Stimulated activated CD4-positive, alpha-beta T cell treated with anti-CD3 and anti-CD28 coated beads, TNF-alpha, amount 100 ng/mL, for 48 hours (primary cell): ENCODE results near the gene DVL1.

ENCODE experiments used
- DNase-seq, 3 donors: peaks; one replicate each; pipeline ENCODE4 v3.0.0-alpha.2; 2020; ENCODE audit warnings: low read depth in 3 of 3

Gene DVL1

DNA sequence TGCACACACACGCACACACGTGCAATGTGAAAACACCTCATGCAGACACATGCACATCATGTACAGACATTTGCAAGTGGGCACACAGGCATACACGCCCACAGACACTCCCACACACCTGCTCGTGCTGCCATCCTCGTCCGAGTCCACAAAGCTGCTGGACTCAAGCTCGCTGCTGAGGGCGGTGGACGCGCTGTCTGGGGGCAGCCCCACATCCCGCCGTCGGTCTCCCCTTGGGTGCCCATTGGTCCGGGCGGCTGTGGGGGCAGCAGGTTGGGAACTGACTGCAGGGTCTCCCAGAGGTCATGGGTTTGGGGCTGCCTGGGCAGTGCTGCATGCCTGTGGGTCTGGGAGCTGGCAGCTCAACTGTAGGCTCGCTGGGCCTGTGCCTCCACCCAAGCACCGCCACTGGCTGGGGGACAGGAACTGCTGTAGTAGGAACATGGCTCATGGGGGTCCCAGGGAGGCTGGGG is 7.6 kb downstream of the DVL1 start:
- no peak for DNase-seq

DNA sequence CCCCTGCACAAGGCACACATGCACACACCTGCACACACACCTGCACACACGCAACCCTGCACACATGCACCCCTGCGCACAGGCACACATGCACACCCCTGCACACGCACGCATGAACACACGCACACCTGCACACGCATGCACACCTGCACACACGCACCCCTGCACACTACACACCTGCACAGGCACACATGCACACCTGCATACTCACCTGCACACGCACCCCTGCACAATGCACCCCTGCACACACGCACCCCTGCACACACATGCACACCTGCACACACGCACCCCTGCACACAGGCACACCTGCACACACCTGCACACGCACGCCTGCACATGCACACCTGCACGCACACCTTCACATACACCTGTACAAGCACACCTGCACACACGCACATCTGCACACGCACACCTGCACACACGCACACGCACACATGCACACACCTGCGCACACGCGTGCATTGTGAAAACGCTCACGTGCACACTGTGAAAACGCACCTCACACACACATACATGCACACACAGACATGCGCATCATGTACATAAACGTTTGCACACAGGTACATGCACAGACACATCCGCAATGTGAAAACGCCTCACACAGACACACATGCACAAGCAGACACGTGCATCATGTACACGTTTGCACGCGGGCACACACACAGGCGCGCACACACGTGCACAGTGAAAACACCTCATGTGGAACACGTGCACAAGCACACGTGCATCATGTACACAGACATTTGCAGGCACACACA is 8.2 kb downstream of the DVL1 start:
- no peak for DNase-seq

DNA sequence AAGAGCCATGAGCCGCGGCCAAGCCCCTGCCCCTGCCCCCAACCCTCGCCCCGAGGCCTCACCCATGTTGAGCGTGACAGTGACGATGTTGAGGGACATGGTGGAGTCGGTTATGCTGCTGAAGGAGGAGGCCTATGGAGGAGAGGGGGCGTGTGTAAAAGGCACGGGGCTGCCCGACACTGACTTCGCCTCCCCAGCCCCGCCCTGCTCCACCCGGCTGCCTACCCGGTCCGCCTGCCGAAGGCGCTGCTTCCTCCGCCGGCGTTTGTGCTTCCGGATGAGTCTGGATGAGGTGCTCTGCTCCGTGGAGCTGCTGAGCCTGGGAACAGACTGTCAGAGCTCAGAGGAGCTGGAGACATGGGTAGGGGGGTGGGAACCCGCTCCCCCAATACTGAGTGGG is 9.0 kb downstream of the DVL1 start:
- no peak for DNase-seq

DNA sequence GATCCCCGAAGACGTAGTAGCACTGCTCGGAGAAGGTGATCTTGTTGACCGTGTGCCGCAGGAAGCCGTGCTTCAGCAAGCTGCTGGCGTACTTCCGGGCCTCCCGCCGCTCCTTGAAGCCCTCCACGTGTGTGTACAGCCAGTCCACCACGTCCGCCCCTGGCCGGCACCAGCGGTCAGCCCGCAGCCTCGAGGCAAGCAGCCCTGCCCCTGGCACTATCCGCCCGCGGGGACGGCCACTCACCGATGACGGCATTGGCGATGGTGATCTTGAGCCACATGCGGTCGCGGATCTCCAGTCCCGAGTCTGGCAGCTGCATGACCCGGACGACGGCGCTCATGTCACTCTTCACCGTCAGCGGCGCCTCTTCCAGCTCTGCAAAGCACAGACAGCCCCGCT is 10.9 kb downstream of the DVL1 start:
- no peak for DNase-seq

DNA sequence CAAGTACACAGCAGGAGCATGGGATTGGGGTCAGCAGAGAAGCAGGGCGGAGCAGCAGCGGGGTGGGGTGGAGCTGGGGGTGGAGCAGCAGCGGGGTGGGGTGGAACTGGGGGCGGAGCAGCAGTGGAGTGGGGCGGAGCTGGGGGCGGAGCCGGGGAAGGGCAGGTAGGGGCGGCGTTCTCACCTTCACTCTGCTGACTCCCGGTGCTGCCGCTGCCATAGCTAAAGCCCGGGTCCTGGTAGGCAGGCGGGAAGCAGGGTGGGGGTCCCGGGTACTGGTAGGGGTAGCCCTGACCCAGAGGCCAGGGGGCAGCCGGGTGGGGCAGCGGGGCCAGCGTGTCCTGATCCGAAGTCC is 11.4 kb downstream of the DVL1 start:
- peak in 1 of 3 donors; percentile 41 for DNase-seq

DNA sequence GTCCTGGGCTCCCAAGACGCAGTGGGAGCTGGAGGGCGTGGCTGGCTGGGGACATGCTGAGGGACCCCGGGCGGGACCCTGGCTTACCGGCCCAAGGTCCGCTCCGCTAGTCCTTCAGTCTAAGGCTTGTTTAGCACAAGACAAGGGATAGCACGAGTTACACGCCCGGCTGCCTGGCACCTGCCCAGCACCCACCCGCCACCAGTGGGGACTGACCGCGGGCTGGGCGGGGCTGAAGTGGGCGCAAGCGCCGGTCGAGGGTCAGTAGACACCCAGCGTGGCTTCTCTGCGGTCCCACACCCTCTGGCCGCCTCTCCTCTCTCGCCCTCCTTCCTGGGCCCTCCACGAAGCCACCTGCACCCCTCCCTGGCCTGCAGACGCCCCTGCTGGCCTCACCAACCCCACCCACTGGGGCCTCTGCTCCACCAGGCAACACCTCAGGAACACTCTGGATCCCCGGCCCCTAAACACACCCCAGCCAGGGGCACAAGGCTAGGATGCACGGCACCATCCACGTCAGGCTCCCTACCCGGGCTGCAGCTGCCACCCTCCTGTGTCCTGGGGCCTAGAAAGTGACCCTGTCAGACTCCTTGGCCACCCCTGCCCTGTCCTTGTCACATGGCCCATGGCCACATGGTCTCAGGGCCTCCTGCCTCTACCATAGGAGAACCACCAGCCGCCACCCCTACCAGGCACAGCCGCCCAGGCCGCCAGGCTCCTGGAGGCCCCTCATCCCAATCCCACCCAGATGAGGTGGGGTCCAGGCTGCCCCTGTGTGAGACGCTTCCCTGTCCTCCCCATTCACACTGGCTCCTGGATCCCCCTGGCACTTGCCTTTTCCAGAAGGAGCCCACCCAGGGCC is 12.1 kb downstream of the DVL1 start:
- no peak for DNase-seq

DNA sequence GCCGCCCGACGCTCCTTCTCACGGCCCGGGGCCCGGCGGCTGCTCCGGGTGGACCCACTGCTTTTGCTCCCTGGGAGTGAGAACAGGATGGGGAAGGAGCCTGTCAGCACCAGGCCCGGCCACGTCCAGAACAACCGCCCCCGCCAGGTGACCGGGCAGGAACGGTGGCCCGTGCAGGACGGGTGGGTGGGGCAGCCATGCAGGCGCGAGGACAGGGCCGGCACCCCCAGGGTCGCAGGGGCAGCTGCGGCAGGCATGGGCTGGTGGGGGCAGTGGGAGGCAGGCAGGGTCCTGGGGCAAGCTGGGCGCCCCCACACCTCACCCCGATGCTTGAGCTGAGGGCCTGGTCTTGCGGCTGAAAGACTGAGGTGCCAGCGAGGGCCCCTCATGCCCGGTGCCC is 12.8 kb downstream of the DVL1 start:
- DNase-seq: no peak

DNA sequence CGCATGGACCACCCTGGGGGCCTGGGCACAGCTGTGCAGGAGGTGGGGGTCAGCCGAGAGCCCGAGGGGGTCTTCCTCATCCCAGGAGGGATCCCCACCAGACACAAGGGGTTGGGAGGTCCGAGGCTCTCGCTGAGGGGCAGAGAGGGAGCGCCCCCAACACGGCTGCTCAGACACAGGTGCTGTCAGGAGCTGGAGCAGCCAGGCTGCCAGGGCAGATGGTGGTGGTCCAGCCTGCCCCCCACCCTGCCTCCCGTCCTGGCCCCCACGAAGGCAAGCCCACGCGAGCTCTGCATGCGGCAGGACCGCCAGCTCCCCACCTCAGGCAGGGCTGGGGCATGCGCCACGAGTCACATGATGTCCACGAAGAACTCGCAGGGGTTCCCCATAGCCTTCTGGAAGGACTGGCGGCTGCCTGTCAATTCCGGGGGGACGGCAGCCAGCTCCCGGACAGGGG is 13.4 kb downstream of the DVL1 start:
- DNase-seq: no peak

DNA sequence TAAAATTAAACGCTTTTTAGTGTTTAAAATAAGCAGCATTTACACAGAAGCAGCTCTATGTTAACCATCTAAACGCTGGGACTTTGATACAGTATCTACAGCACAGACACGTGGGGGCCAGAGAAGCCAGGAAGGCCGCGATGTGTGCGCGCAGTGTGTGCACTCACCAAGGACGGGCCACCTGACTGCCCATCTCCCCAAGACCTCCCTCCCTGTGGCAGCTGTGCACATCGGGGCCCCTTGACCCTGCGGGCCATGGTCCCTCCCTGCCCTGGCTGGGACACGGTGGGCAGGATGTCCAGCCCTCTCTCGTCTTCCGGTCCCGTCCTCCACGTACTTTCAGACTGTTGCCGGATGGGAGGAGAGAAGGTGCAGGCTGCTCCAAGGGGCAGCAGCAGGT is 13.9 kb downstream of the DVL1 start:
- DNase-seq: no peak

DNA sequence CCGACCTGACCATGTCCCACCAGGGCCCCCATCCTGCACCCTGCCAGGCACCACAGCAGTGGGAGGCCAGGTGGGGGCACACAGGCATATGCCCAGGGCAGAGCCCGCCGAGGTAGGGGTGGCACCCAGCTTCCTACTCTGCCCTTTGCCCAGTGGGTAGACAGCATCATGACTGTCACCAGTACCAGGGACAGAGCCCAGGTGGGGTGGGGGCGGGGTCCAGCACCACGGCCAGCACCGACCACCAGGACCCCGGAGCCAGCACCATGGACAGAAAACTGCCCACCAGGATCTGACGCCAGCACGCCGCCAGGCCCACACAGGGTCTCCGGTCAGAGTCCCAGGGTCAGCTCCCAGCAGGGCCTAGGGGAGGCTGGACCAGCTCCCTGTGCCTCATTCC is 14.4 kb downstream of the DVL1 start:
- DNase-seq: no peak

DNA sequence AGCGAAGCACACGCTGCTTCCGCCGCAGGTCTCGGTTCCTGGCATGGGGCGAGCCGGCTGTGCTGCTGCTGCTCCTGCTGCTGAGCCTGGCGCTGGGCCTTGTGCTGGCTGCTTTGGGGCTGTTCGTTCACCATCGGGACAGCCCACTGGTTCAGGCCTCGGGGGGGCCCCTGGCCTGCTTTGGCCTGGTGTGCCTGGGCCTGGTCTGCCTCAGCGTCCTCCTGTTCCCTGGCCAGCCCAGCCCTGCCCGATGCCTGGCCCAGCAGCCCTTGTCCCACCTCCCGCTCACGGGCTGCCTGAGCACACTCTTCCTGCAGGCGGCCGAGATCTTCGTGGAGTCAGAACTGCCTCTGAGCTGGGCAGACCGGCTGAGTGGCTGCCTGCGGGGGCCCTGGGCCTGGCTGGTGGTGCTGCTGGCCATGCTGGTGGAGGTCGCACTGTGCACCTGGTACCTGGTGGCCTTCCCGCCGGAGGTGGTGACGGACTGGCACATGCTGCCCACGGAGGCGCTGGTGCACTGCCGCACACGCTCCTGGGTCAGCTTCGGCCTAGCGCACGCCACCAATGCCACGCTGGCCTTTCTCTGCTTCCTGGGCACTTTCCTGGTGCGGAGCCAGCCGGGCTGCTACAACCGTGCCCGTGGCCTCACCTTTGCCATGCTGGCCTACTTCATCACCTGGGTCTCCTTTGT is 15.5 kb downstream of the DVL1 start:
- DNase-seq: no peak

DNA sequence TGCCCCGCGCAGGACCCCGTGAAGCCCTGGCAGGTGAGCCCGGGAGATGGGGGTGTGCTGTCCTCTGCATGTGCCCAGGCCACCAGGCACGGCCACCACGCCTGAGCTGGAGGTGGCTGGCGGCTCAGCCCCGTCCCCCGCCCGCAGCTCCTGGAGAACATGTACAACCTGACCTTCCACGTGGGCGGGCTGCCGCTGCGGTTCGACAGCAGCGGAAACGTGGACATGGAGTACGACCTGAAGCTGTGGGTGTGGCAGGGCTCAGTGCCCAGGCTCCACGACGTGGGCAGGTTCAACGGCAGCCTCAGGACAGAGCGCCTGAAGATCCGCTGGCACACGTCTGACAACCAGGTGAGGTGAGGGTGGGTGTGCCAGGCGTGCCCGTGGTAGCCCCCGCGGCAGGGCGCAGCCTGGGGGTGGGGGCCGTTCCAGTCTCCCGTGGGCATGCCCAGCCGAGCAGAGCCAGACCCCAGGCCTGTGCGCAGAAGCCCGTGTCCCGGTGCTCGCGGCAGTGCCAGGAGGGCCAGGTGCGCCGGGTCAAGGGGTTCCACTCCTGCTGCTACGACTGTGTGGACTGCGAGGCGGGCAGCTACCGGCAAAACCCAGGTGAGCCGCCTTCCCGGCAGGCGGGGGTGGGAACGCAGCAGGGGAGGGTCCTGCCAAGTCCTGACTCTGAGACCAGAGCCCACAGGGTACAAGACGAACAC is 16.3 kb downstream of the DVL1 start:
- DNase-seq: no peak

DNA sequence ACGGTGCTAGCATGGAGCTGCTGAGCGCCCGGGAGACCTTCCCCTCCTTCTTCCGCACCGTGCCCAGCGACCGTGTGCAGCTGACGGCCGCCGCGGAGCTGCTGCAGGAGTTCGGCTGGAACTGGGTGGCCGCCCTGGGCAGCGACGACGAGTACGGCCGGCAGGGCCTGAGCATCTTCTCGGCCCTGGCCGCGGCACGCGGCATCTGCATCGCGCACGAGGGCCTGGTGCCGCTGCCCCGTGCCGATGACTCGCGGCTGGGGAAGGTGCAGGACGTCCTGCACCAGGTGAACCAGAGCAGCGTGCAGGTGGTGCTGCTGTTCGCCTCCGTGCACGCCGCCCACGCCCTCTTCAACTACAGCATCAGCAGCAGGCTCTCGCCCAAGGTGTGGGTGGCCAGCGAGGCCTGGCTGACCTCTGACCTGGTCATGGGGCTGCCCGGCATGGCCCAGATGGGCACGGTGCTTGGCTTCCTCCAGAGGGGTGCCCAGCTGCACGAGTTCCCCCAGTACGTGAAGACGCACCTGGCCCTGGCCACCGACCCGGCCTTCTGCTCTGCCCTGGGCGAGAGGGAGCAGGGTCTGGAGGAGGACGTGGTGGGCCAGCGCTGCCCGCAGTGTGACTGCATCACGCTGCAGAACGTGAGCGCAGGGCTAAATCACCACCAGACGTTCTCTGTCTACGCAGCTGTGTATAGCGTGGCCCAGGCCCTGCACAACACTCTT is 17.0 kb downstream of the DVL1 start:
- DNase-seq: no peak

DNA sequence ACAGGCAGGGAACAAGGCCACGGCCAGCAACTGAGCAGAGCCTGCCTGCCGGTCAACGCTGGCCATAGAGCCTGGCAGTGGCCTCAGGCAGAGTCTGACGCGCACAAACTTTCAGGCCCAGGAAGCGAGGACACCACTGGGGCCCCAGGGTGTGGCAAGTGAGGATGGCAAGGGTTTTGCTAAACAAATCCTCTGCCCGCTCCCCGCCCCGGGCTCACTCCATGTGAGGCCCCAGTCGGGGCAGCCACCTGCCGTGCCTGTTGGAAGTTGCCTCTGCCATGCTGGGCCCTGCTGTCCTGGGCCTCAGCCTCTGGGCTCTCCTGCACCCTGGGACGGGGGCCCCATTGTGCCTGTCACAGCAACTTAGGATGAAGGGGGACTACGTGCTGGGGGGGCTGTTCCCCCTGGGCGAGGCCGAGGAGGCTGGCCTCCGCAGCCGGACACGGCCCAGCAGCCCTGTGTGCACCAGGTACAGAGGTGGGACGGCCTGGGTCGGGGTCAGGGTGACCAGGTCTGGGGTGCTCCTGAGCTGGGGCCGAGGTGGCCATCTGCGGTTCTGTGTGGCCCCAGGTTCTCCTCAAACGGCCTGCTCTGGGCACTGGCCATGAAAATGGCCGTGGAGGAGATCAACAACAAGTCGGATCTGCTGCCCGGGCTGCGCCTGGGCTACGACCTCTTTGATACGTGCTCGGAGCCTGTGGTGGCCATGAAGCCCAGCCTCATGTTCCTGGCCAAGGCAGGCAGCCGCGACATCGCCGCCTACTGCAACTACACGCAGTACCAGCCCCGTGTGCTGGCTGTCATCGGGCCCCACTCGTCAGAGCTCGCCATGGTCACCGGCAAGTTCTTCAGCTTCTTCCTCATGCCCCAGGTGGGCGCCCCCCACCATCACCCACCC is 17.9 kb downstream of the DVL1 start, which contains the start of gene TAS1R3:
Gene TAS1R3 (plus strand): TSS at position 213 of the 898 bp plus-strand sequence. CDS start 66 bp downstream, at position 279.
- no peak for DNase-seq

DNA sequence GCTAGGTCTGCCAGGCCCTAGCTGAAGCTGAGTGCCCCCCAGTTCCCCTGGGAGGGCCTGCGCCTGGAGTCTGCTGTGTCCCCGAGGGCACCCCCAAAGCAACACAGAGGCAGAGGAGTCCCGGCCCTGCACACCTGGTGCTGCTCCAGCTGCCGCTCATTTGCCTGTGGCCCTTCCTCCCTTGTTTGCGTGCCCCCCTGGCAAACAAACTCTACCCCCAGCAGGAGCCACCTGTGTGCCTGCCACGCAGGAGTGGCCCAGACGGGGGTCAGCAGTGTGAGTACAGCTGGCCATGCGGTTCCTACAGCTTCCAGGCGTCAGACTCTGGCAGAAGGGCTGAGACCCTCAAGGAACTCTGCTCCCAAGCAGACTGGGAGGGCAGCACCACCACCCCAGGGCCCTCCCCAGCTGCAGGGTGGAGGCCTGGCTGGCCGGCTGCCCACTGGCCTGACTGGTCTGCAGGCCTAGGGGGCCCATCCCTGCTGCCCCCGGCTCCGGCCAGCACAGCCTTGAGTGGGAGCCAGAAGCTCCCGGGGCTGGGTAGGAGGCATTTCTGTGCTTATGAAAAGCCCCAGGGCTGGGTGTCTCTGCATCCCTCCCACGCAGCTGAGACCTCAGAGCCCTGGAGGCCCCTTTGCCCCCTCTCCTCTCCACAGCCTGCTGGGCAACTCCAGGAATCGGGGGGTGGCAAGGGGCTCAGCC is 18.7 kb downstream of the DVL1 start:
- no peak for DNase-seq

DNA sequence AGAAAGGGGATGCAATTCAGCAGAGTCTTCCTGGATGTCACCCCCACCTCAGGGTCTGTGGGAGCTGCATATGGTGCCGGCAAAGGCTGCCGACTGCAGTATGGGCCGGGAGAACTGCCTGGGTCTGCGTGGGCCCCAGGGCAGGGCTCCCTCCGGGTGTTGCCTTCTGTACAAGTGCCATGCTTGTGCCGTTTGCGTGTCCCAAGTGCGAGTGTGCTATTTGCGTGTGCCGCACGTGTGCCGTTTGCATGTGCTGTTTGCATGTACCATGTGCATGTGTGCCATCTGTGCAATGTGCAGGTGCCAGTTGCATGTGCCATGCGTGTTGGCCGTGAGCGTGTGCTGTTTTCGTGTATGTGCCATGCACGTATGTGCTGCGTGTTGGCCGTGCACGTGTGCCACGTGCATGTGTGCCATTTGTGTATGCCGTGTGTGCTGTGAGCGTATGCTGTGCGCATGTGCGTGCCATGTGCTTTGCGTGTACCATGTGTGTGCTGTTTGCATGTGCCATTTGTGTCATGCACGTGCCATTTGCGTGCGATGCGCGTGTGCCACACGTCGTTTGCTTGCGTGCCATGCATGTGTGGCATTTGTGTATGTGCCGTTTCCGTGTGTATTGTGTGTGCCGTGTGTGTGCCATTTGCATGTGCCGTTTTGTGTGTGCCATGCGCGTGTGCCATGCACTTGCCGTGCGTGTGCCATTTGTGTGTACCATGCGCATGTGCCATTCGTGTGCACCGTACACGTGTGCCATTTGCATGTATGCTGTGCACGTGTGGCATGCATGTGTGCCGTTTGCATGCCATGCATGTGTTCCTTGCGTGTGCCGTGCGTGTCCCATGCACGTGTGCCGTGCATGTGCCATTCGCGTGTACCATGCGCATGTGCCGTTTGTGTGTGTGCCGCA is 19.7 kb downstream of the DVL1 start:
- no peak for DNase-seq

DNA sequence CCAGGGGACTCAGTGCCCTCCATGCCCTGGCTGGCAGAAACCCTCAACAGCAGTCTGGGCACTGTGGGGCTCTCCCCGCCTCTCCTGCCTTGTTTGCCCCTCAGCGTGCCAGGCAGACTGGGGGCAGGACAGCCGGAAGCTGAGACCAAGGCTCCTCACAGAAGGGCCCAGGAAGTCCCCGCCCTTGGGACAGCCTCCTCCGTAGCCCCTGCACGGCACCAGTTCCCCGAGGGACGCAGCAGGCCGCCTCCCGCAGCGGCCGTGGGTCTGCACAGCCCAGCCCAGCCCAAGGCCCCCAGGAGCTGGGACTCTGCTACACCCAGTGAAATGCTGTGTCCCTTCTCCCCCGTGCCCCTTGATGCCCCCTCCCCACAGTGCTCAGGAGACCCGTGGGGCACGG is 21.0 kb downstream of the DVL1 start:
- DNase-seq: no peak

DNA sequence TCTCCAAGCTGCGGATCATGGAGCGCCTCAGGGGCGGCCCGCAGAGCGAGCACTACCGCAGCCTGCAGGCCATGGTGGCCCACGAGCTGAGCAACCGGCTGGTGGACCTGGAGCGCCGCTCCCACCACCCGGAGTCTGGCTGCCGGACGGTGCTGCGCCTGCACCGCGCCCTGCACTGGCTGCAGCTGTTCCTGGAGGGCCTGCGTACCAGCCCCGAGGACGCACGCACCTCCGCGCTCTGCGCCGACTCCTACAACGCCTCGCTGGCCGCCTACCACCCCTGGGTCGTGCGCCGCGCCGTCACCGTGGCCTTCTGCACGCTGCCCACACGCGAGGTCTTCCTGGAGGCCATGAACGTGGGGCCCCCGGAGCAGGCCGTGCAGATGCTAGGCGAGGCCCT is 21.9 kb downstream of the DVL1 start:
- DNase-seq: no peak
